HG02642 (cell line): ENCODE data around the gene AK9.
"Not testable (repeated sequence)": the region's sequence is repeated elsewhere in the genome, so short reads cannot be mapped to it uniquely, and the experiment has no call there.

Experiments
- ATAC-seq: cut with Tn5 transposase; IDR thresholded peaks from one replicate; pipeline ENCODE4 v1.9.1; 2021; ENCODE audit warnings: mild to moderate bottlenecking; ENCODE audit not compliant: unreplicated experiment, poor library complexity

The AK9 gene

GRCh38 chr6:109461733-109462526 is 229.1 kb downstream of the AK9 start:
- ATAC-seq, result no peak

- ATAC-seq, result not testable (repeated sequence)
Observed at GRCh38 chr6:109461205-109461604, 229.8 kb downstream of the AK9 start.

DNA sequence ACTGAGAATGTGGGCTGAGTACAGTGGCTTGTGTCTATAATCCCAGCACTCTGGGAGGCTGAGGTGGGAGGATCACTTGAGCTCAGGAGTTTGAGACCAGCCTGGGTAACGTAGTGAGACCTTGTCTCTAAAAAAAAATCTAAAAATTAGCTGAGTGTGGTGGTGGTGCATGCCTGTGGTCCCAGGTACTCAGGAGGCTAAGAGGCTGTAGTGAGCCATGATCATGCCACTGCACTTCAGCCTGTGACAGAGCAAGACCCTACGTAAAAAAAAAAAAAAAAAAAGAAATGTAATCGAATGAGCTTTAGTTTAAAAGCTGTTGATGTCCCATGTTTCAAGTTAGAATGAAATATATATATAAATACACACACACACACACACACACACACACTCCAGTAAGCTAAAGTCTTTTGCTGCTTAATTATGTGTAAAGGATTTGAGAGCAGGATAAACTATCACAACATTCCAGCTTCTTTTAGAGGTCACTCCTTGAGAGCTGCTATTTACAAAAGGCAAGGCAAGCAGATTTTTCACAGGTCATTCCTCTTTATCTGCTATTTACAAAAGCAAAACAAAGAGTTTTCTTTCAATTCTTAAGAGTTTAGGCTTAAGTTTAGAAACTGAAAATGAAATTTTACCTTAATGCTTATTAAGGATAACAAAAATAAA is 230.7 kb downstream of the AK9 start:
- no peak for ATAC-seq

GRCh38 chr6:109458774-109459531 is 232.0 kb downstream of the AK9 start:
- ATAC-seq, result no peak

- no peak for ATAC-seq
Observed at GRCh38 chr6:109457562-109457996, 233.4 kb downstream of the AK9 start.

DNA sequence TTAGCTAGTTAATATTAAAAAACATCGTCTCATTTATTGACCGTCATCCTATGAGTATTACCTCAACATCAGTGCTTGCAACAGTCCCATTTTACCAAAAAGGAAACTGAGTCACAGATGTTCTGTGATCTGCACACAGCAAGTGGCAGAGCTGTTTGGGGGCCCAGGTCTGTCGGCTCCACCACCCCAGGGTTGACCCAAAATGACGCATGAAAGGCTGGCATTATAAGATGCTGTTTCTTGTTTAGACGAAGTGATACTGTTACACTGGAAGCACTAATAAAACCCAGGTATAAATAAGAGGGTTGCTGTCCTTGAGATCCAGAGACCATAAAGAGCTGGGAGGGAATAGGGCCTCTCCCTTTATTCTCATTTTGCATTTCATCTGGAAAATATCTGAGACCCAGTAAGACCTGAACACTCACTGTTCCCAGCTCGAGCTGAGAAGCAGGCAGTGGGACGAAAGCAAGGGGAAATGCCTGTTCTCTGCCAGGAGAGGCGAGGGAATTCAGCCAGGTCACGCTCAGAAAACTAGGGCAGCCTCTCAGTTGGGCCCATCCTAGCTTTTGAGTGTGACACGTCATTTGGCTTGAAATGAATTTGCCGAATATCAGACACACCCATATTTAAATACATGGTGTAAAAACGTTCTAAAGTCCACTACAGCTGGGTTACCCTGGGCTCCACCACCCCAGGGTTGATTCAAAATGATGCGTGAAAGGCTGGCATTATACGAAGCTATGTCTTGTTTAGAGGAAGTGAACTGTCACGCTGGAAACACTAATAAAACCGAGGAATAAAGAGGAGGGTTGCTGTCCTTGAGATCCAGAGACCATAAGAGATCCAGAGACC is 234.1 kb downstream of the AK9 start:
- no peak for ATAC-seq

- no peak for ATAC-seq
Observed at GRCh38 chr6:109456111-109456583, 234.9 kb downstream of the AK9 start.

DNA sequence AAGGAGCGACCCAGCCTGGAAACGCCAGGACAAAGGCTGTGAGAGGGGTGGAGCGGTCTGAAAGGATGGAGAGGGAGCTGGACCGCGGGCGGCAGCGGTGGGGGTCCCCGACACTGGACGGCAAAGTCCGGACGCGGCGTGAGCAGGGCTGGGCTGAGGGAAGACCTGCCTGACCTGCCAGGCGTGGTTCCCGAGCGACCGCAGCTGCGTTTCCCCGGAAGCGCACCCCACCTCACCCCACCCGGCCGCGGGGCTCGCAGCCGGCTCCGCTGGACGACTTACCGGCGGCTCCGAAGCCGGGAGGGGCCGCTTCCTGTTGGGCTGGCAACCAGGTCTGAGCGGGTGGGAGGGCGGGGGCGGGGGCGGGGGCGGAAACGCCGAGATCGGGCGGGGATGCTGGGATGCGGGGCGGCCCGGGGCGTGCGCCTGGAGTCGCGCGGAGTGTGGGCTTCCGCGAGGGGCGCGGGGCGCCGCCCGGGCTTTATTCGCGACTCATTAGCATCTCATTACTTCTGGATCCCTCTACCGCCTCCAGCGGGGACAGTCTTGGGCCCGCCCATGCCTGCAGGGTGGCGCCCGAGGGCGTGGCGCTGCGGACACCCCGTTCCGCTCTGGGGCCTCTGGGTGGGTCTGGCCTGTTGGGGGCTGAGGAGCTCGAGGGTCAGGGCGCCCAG is 235.4 kb downstream of the AK9 start, which contains the start of gene MICAL1:
Gene MICAL1, minus strand, starts transcription at position 336 of the 674 bp plus-strand sequence. CDS start 1,576 bp downstream, outside the sequence.
- peak; percentile 62 for ATAC-seq

GRCh38 chr6:109454496-109455436 is 236.2 kb downstream of the AK9 start:
- peak; percentile 36 for ATAC-seq

DNA sequence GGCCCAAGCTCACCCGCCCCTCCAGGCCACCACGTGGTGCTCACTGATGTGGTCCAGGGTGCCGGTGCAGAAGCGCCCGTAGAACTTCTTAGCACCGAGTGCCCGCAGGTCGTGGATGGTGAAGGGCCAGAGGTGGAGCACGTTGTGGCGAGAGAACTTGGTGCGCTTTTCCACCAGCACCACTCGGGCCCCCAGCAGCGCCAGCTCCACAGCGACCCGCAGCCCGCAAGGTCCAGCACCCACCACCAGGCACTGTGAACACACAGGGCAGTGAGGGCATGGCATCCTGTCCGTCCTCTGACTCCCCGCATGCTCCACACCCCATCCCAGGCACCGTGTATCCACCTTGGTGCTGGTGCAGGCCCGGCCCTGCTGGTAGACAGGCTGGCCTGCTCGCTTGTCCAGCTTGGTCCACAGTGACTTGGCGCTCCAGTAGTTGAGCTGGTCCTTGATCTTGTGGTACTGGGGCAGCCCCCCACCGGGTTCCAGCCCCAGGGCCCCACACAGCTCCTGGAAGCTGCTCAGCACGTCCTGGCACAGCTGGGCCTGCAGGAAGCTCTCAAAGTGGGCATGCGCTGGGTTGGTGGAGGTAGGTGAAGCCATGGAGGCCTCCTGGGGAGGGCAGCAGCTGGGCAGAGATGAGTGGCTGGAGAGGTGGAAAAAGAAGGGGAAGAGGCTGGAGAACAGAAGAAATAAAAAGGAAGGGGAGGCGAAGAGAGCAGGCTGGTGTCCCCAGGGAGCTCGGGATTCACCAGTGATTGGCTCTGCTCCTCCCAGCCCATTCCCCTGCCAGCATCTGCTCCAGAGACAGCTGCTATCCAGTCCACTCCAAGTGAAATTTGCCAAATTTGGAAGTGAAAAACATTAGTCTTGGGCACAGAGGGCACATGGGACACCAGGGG is 237.2 kb downstream of the AK9 start:
- no peak for ATAC-seq

DNA sequence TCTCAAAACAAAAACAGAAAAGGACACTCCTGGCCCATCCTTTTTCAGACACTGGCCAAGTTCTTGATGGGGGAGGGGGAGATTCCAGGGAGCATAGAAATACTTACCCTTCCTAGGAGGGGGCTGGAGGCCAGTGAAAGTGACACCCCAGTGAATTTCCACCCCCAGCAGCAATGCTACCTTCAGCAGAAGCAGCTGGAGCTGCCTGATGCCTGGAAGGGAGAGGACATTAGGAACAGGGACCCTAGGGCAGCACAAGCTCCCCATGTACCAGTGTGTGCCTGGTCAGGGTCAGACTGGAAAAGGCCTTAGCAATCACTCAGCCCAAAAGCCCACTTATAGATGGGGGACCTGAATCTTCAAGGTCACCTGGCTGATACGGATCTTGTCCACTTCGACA is 237.8 kb downstream of the AK9 start:
- no peak for ATAC-seq

DNA sequence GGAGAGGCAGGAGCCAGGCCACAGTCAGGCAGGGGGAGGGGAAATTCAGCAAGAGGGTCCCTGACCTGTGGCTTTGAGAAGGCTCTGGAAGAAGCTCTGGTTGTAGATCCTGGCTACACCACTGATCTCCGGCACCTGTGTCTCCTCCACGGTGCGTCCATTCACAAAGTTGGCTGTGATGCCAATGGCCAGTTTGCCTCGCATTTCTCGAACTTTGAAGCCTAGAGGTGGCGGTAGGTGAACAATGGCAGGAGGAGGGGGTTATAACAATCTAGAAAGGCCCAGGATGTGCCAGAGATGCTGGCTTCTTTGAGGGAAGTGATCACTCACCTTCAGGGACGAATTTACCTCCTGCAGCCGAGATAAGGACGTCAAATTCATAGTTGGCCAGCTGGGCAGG is 238.8 kb downstream of the AK9 start:
- no peak for ATAC-seq

DNA sequence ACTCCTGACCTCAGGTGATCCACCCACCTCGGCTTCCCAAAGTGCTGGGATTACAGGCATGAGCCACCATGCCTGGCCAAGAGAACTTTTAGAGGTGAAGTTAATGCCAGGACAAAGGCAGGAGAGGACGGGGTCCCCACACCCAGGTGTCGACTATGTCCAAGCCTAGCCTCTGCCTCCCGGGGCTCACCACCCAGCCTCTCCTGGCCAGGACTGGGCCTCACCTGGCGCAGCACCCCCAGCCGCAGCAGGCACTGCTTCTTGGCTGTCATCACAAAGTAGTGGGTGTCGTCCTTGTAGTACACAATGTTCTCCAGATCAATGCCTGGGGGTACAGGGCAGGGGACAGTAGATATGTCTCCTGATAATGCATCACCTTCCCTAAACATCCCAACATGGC is 239.6 kb downstream of the AK9 start:
- ATAC-seq, result no peak

GRCh38 chr6:109450801-109451200 is 240.2 kb downstream of the AK9 start:
- no peak for ATAC-seq

GRCh38 chr6:109449795-109450673 is 241.0 kb downstream of the AK9 start:
- ATAC-seq, result no peak

DNA sequence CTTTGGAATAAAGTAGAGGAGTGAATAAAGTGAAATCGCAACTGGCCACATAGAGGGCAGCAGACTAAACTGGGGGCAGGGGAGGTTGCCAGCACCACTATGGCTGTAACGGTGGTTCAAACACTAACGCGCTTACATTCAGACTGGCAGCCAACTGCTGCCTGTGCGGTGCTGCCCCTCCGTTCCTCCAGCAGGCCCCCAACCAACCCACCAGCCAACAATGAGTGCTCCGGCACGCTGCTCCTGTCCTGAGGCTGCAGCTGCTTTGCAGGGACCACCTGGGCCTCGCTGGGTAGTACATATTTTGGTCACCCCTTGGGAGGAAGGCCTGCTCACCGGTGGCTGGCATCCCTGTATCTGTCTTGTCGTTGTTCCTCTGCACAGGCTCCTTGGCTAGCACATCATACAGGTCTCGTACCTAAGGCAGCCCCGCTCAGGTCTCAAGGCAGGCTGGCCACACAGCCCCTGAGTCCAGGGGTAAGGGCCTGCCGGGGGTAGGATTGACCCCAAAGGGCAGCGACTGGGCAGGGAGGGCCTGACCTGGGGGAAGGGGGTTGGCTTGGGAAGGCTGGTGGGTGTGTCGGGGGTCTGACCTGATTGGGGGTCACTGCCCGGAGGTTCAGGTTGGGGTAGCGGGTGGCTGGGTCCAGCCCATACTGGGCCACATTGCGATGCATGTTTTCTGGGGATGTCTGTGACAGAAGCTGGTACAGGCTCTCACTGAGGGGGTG is 241.8 kb downstream of the AK9 start:
- no peak for ATAC-seq
